ENCODE data around the gene TEX22.

- TF ChIP-seq, protein P1, sequence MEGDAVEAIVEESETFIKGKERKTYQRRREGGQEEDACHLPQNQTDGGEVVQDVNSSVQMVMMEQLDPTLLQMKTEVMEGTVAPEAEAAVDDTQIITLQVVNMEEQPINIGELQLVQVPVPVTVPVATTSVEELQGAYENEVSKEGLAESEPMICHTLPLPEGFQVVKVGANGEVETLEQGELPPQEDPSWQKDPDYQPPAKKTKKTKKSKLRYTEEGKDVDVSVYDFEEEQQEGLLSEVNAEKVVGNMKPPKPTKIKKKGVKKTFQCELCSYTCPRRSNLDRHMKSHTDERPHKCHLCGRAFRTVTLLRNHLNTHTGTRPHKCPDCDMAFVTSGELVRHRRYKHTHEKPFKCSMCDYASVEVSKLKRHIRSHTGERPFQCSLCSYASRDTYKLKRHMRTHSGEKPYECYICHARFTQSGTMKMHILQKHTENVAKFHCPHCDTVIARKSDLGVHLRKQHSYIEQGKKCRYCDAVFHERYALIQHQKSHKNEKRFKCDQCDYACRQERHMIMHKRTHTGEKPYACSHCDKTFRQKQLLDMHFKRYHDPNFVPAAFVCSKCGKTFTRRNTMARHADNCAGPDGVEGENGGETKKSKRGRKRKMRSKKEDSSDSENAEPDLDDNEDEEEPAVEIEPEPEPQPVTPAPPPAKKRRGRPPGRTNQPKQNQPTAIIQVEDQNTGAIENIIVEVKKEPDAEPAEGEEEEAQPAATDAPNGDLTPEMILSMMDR (IDR thresholded peaks at IDR 0.05): no peak
- TF ChIP-seq POLR2AphosphoS5 (IDR thresholded peaks at IDR 0.05) (no peak), POLR2A (IDR thresholded peaks at IDR 0.05) (no peak)
Measured at GRCh38 chr14:105382343-105383082, 15.8 kb upstream of the TEX22 start.

All from stomach (tissue), 4 donors.